ENCODE results near the gene CYP1B1. TPM values are rescaled to one million over a fixed set of nuclear protein-coding genes. Genes with fewer than 3 reads are reported as not detected.

The CYP1B1 gene
- total RNA-seq, 1 experiment from 2014 or later = 36.3 TPM

GRCh38 chr2:38100328-38100727 lies 24.4 kb upstream of the CYP1B1 start:
- no peaks in the 10 kb centered on the region for H3K9me2 ChIP-seq (ENCODE audit: insufficient read depth)
- peaks cover 6% of the 10 kb centered on the region; the same call in 1 of the 2 replicates for H3K9me3 ChIP-seq (ENCODE audit: insufficient read depth, low read depth)
- no peak for DNase-seq
- H2AFZ ChIP-seq = no peak overlapping the region
- TF ChIP-seq EZH2 (IDR thresholded peaks at IDR 0.05; ENCODE audit: low read depth) = no peak
- TF ChIP-seq CTCF (conservative IDR thresholded peaks at IDR 0.05) = no peak
- BruUV-seq (replicated peaks) = no TSS peak
- ChIA-PET POLR2A (ENCODE audit: unreplicated experiment) (no interaction called here), CTCF (no interaction called here)
- H3K27ac ChIP-seq = no peak overlapping the region
- no peaks in the 10 kb centered on the region for H3K27me3 ChIP-seq (ENCODE audit: insufficient read depth, low read depth)
- H3K79me2 ChIP-seq (ENCODE audit: low read depth) = peaks cover 5% of the 10 kb centered on the region; the same call in 1 of the 2 replicates
- intact Hi-C loops (cut with micrococcal nuclease; ENCODE audit: unreplicated experiment) = no loop called here
- H3F3A ChIP-seq (ENCODE audit: insufficient read depth, low read depth) = peaks cover 28% of the 10 kb centered on the region
- H3K4me1 ChIP-seq (replicated peaks; ENCODE audit: insufficient read depth) = peaks cover 51% of the 10 kb centered on the region
- no peaks in the 10 kb centered on the region for H3K36me3 ChIP-seq (ENCODE audit: low read depth)
- H3K4me3 ChIP-seq = no peak overlapping the region
- 0 out of 2 replicates have a peak overlapping the region, but pooled peaks have one; percentile 73 for H3K4me2 ChIP-seq
- no peaks in the 10 kb centered on the region for H4K20me1 ChIP-seq (ENCODE audit: insufficient read depth)

- Histone ChIP-seq H3F3A (ENCODE audit: insufficient read depth, low read depth) (peaks cover 33% of the 10 kb centered on the region), H3K4me3 (peak overlapping the region; percentile 36; the same call in 1 of the 2 replicates), H3K4me1 (replicated peaks; ENCODE audit: insufficient read depth) (peaks cover 57% of the 10 kb centered on the region), H3K9me3 (ENCODE audit: insufficient read depth, low read depth) (no peaks in the 10 kb centered on the region; the same call in 1 of the 2 replicates), H3K79me2 (ENCODE audit: low read depth) (peaks cover 5% of the 10 kb centered on the region), H2AFZ (peak overlapping the region; percentile 15; the same call in 1 of the 2 replicates), H3K9me2 (ENCODE audit: insufficient read depth) (no peaks in the 10 kb centered on the region), H4K20me1 (ENCODE audit: insufficient read depth) (no peaks in the 10 kb centered on the region), H3K27me3 (ENCODE audit: insufficient read depth, low read depth) (no peaks in the 10 kb centered on the region), H3K4me2 (peak overlapping the region; percentile 73), H3K27ac (peak overlapping the region; percentile 97), H3K36me3 (ENCODE audit: low read depth) (no peaks in the 10 kb centered on the region)
- BruUV-seq (replicated peaks) = no TSS peak
- TF ChIP-seq EZH2 (IDR thresholded peaks at IDR 0.05; ENCODE audit: low read depth) (no peak), CTCF (conservative IDR thresholded peaks at IDR 0.05) (no peak)
- DNase-seq = no peak
- intact Hi-C loops (cut with micrococcal nuclease; ENCODE audit: unreplicated experiment) = loop anchor here (10.0 kb wide), 1 partner anchor 275 kb away; the partner anchor contains the start of gene ATL2
- ChIA-PET CTCF (no interaction called here), POLR2A (ENCODE audit: unreplicated experiment) (interaction anchor here (0.6 kb wide), 1 partner anchor 23 kb away, joined by 18 read pairs; no protein-coding TSS in a partner anchor)
Measured at GRCh38 chr2:38099099-38100028, 23.4 kb upstream of the CYP1B1 start.

- Histone ChIP-seq H3K4me3 (peak overlapping the region; percentile 36; the same call in 1 of the 2 replicates), H3K36me3 (ENCODE audit: low read depth) (no peaks in the 10 kb centered on the region), H3K4me2 (peak overlapping the region; percentile 73), H3K79me2 (ENCODE audit: low read depth) (peaks cover 9% of the 10 kb centered on the region), H3K9me3 (ENCODE audit: insufficient read depth, low read depth) (no peaks in the 10 kb centered on the region), H3K9me2 (ENCODE audit: insufficient read depth) (no peaks in the 10 kb centered on the region), H3K27ac (peak overlapping the region; percentile 97), H3K4me1 (replicated peaks; ENCODE audit: insufficient read depth) (peaks cover 65% of the 10 kb centered on the region), H4K20me1 (ENCODE audit: insufficient read depth) (no peaks in the 10 kb centered on the region), H3K27me3 (ENCODE audit: insufficient read depth, low read depth) (no peaks in the 10 kb centered on the region), H3F3A (ENCODE audit: insufficient read depth, low read depth) (peaks cover 36% of the 10 kb centered on the region), H2AFZ (peak overlapping the region; percentile 15; the same call in 1 of the 2 replicates)
- DNase-seq = peak in 1 of 2 experiments; percentile 85
- ChIA-PET POLR2A (ENCODE audit: unreplicated experiment) (interaction anchor here (0.6 kb wide), 1 partner anchor 22 kb away, joined by 18 read pairs; no protein-coding TSS in a partner anchor), CTCF (interaction anchor here (0.6 kb wide), 1 partner anchor 22 kb away, joined by 4 read pairs; no protein-coding TSS in a partner anchor)
- intact Hi-C loops (cut with micrococcal nuclease; ENCODE audit: unreplicated experiment) = loop anchor here (10.0 kb wide), 1 partner anchor 276 kb away; the partner anchor contains the start of gene ATL2
- TF ChIP-seq EZH2 (IDR thresholded peaks at IDR 0.05; ENCODE audit: low read depth) (no peak), CTCF (conservative IDR thresholded peaks at IDR 0.05) (no peak)
- no TSS peak for BruUV-seq (replicated peaks)
Measured at GRCh38 chr2:38098421-38099098, 22.6 kb upstream of the CYP1B1 start.
